ENCODE measurements around the gene NRG3. TPM values are rescaled to one million over a fixed set of nuclear protein-coding genes. Genes with fewer than 3 reads are reported as not detected.

Gene NRG3
- total RNA-seq, 1 experiment from 2014 or later: not detected

- Histone ChIP-seq H3K9me3 (ENCODE audit: control insufficient read depth in 1 of 2, insufficient read depth in 1 of 2, low read depth in 1 of 2, low read length in 2 of 2) (peaks cover 13 to 23% of the 10 kb centered on the region in 2 experiments; a peak in 2 of 4 replicates), H3K27ac (ENCODE audit: low read depth, low read length) (no peak overlapping the region), H3K36me3 (ENCODE audit: control insufficient read depth in 1 of 2, insufficient read depth in 2 of 2, low read length in 2 of 2) (no peaks in the 10 kb centered on the region), H3K4me1 (ENCODE audit: control insufficient read depth in 1 of 2, insufficient read depth in 2 of 2, low read length in 2 of 2) (no peaks in the 10 kb centered on the region), H3K27me3 (ENCODE audit: insufficient read depth, low read length) (no peaks in the 10 kb centered on the region), H4K20me1 (ENCODE audit: insufficient read depth) (no peaks in the 10 kb centered on the region), H3K9me2 (ENCODE audit: insufficient read depth) (no peaks in the 10 kb centered on the region), H3K4me3 (replicated peaks in 1 of 2; ENCODE audit: low read depth in 1 of 2, low read length in 2 of 2) (no peak overlapping the region), H3K9ac (ENCODE audit: low read length) (no peak overlapping the region), H3K79me2 (ENCODE audit: insufficient read depth, low read length) (no peaks in the 10 kb centered on the region), H3K4me2 (ENCODE audit: low read length) (no peak overlapping the region), H2AFZ (ENCODE audit: low read depth, low read length, poor library complexity, severe bottlenecking) (no peak overlapping the region)
- intact Hi-C loops (cut with micrococcal nuclease): no loop called here
- no peak for ATAC-seq
- DNase-seq (ENCODE audit: low read depth, low spot score): no peak
- ChIA-PET RAD21 (ENCODE audit: low non-redundant PET in 1 of 2, low total read pairs in 2 of 2, uncharacterized antibody in 2 of 2, unreplicated experiment in 2 of 2) (no interaction called here), CTCF (no interaction called here), POLR2A (no interaction called here)
- TF ChIP-seq ATF3 (IDR thresholded peaks at IDR 0.05): no peak
- TF ChIP-seq EGR1 (IDR thresholded peaks at IDR 0.05; ENCODE audit: low read depth): no peak
- TF ChIP-seq, protein P1, sequence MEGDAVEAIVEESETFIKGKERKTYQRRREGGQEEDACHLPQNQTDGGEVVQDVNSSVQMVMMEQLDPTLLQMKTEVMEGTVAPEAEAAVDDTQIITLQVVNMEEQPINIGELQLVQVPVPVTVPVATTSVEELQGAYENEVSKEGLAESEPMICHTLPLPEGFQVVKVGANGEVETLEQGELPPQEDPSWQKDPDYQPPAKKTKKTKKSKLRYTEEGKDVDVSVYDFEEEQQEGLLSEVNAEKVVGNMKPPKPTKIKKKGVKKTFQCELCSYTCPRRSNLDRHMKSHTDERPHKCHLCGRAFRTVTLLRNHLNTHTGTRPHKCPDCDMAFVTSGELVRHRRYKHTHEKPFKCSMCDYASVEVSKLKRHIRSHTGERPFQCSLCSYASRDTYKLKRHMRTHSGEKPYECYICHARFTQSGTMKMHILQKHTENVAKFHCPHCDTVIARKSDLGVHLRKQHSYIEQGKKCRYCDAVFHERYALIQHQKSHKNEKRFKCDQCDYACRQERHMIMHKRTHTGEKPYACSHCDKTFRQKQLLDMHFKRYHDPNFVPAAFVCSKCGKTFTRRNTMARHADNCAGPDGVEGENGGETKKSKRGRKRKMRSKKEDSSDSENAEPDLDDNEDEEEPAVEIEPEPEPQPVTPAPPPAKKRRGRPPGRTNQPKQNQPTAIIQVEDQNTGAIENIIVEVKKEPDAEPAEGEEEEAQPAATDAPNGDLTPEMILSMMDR (IDR thresholded peaks at IDR 0.05 in 2 of 3, conservative IDR thresholded peaks at IDR 0.05 in 1 of 3; ENCODE audit: borderline replicate concordance in 1 of 3, insufficient read depth in 1 of 3, low read depth in 2 of 3, low read length in 2 of 3): no peak
- TF ChIP-seq JUND (IDR thresholded peaks at IDR 0.05): no peak
- no peak for TF ChIP-seq RAD21 (IDR thresholded peaks at IDR 0.05; ENCODE audit: low read depth)
- TF ChIP-seq FOSL1 (IDR thresholded peaks at IDR 0.05; ENCODE audit: low read depth): no peak
- no peak for TF ChIP-seq ELF1 (IDR thresholded peaks at IDR 0.05; ENCODE audit: borderline replicate concordance, low read depth)
- TF ChIP-seq, protein P2, sequence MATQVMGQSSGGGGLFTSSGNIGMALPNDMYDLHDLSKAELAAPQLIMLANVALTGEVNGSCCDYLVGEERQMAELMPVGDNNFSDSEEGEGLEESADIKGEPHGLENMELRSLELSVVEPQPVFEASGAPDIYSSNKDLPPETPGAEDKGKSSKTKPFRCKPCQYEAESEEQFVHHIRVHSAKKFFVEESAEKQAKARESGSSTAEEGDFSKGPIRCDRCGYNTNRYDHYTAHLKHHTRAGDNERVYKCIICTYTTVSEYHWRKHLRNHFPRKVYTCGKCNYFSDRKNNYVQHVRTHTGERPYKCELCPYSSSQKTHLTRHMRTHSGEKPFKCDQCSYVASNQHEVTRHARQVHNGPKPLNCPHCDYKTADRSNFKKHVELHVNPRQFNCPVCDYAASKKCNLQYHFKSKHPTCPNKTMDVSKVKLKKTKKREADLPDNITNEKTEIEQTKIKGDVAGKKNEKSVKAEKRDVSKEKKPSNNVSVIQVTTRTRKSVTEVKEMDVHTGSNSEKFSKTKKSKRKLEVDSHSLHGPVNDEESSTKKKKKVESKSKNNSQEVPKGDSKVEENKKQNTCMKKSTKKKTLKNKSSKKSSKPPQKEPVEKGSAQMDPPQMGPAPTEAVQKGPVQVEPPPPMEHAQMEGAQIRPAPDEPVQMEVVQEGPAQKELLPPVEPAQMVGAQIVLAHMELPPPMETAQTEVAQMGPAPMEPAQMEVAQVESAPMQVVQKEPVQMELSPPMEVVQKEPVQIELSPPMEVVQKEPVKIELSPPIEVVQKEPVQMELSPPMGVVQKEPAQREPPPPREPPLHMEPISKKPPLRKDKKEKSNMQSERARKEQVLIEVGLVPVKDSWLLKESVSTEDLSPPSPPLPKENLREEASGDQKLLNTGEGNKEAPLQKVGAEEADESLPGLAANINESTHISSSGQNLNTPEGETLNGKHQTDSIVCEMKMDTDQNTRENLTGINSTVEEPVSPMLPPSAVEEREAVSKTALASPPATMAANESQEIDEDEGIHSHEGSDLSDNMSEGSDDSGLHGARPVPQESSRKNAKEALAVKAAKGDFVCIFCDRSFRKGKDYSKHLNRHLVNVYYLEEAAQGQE (IDR thresholded peaks at IDR 0.05; ENCODE audit: low read depth): no peak
- TF ChIP-seq ZBTB33 (IDR thresholded peaks at IDR 0.05; ENCODE audit: extremely low read depth, insufficient replicate concordance, low read length): no peak
- no peak for TF ChIP-seq ZNF274 (IDR thresholded peaks at IDR 0.05; ENCODE audit: low read depth, low read length)
- TF ChIP-seq SRF (IDR thresholded peaks at IDR 0.05; ENCODE audit: low read depth): no peak
- TF ChIP-seq TCF7L2 (IDR thresholded peaks at IDR 0.05; ENCODE audit: borderline replicate concordance, extremely low read depth, insufficient read depth, insufficient read length): no peak
- TF ChIP-seq, protein P3, sequence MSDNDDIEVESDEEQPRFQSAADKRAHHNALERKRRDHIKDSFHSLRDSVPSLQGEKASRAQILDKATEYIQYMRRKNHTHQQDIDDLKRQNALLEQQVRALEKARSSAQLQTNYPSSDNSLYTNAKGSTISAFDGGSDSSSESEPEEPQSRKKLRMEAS (IDR thresholded peaks at IDR 0.05): no peak
- TF ChIP-seq SIN3A (IDR thresholded peaks at IDR 0.05; ENCODE audit: low read depth): no peak
- TF ChIP-seq ZFX (IDR thresholded peaks at IDR 0.05): no peak
- no peak for TF ChIP-seq EZH2phosphoT487 (IDR thresholded peaks at IDR 0.05; ENCODE audit: borderline replicate concordance)
- TF ChIP-seq CEBPB (IDR thresholded peaks at IDR 0.05; ENCODE audit: low read depth): no peak
- BruUV-seq (replicated peaks): no TSS peak
Measured at GRCh38 chr10:82572744-82573143, 697.8 kb downstream of the NRG3 start.
